ENCODE measurements around the gene NDUFA12.

The NDUFA12 gene

DNA sequence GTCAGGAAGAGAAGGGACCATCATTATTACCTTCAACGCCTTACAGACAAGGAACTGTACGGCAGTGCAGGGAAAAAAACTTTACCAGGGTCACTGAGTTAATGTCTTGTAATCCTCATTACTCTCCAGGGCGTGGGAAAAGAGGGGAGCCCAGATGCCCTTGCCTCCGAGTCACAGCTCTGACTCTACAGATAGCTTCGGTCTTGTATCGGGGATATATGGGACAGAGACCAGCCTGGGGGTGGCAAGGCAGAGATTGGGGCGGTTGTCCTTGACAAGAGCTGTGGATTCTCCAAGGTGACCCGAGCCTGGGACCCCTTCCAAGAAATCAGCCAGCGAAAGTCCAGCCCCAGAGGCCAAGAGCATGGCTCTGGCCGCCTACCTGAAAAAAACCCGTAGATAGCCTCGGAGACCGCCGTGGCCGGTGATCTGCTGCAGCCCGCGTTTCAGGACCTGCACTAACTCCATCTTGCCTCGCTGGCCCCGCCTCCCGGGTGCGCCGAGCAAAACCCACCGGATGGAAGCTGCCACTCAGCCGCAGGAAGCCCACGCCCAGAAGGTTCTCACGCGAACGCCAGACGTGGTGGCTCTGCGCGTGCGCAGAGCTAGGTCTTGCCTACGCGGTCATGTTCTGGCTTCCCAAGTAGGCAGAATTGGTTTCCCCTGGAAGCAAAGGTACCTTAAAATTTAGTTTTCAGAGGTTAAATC, at the start of gene NDUFA12:
TSS of gene NDUFA12 (minus strand) at position 485 of the 708 bp plus-strand sequence. CDS start at position 468, 17 bp downstream.
- peak; percentile 95 for DNase-seq (ENCODE audit: low spot score)
- CTCF ChIA-PET, result interaction anchor here (0.6 kb wide), 1 partner anchor 457 kb away, joined by 3 read pairs; no protein-coding TSS in a partner anchor
- POLR2A ChIA-PET (ENCODE audit: low non-redundant PET), result interaction anchor here (0.8 to 0.9 kb wide), 2 partner anchors 12 to 14 kb away, joined by 3 to 4 read pairs; no protein-coding TSS in a partner anchor
- H3K27ac ChIP-seq, result peak within 1 kb of the TSS; percentile 86
- no peak for TF ChIP-seq CTCF (conservative IDR thresholded peaks at IDR 0.05; ENCODE audit: low read depth)

DNA sequence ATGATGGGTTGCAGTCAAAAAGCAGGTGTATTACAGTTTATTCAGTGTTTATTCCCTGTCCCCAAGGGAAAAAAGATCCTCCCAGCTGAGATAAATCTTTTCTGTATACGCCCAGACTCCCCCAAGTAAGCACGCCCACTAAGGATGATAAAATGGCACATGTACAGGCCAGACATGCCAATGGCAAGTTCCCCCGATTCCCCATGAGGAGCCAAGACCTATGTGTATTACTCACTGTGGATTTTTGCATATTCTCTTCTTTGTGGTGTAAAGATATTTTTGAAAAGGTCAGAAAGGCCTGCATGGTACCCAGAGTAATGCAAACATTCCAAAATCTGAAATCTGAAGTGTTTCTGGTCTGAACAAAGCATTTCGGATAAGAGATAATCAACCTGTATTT, 47.7 kb upstream of the NDUFA12 start:
- no peak for DNase-seq (ENCODE audit: low spot score)
- H3K27ac ChIP-seq, result no peak overlapping the region
- no peak for TF ChIP-seq CTCF (conservative IDR thresholded peaks at IDR 0.05; ENCODE audit: low read depth)
- CTCF ChIA-PET, result no interaction called here
- POLR2A ChIA-PET (ENCODE audit: low non-redundant PET), result no interaction called here

DNA sequence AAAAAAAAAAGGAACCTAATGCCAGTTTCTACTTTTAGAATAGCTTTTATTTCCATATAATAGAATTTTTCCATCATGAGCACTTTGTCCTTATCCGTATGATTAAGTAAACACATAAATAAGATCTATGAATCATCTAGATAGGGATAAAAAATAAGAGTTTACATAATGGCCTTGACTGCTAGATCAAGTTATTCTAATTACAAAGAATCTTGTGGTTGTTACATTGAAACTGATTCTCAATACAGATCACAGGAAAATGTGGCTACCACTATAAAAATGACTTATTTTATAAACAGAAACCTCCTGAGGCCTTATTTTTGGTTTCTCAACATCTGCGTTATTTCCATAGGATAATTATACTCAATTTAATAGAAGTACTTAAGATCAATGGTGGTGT, 34.4 kb upstream of the NDUFA12 start:
- TF ChIP-seq CTCF (conservative IDR thresholded peaks at IDR 0.05; ENCODE audit: low read depth), result no peak
- no peak overlapping the region for H3K27ac ChIP-seq
- ChIA-PET POLR2A (ENCODE audit: low non-redundant PET) (no interaction called here), CTCF (no interaction called here)
- DNase-seq (ENCODE audit: low spot score), result no peak

- ChIA-PET POLR2A (ENCODE audit: low non-redundant PET) (no interaction called here), CTCF (interaction anchor here (0.7 kb wide), 1 partner anchor 656 kb away, joined by 4 read pairs; no protein-coding TSS in a partner anchor)
- DNase-seq (ENCODE audit: low spot score), result no peak
- TF ChIP-seq CTCF (conservative IDR thresholded peaks at IDR 0.05; ENCODE audit: low read depth), result no peak
- H3K27ac ChIP-seq, result no peak overlapping the region
Observed at GRCh38 chr12:95034750-95035149, 31.3 kb upstream of the NDUFA12 start.

DNA sequence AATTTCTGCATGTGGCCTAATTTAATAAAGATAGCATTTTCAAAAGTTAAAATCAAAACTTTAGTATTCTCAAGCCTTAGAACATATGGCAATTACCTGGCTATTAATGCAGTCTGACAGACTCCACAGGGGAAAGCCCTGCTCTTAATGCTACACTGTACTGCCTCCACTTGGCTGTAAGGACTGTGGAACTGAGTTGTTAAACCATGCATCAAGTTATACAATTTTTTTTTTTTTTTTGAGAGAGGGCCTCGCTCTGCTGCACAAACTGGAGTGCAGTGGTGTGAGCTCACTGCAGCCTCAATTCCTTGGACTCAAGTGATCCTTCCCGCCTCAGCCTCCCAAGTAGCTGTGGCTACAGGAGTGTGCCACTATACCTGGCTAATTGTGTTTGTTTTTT, 19.0 kb upstream of the NDUFA12 start:
- CTCF ChIA-PET, result no interaction called here
- no peak for TF ChIP-seq CTCF (conservative IDR thresholded peaks at IDR 0.05; ENCODE audit: low read depth)
- POLR2A ChIA-PET (ENCODE audit: low non-redundant PET), result no interaction called here
- no peak for DNase-seq (ENCODE audit: low spot score)
- no peak overlapping the region for H3K27ac ChIP-seq

DNA sequence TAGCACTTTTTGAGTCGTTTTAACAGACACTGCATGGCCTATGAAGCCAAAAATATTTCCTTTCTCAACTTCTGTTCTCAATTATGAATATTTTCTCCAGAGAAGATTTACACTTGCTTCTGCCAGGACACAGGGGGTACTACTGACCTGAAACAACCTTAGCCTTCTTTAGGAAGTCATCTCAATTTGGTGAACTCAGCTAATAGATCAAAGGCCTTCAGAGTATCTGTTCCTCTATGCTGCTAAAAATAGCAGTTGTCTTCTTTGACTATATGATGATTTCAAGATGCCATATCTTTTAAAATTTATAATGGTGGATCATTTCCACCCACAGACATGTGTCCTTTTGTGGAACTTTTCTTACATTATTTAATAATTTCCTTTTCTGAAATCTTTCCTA, 14.0 kb upstream of the NDUFA12 start:
- DNase-seq (ENCODE audit: low spot score), result no peak
- ChIA-PET POLR2A (ENCODE audit: low non-redundant PET) (no interaction called here), CTCF (no interaction called here)
- H3K27ac ChIP-seq, result no peak overlapping the region
- TF ChIP-seq CTCF (conservative IDR thresholded peaks at IDR 0.05; ENCODE audit: low read depth), result no peak
